Caco-2 (cell line): ENCODE measurements around the gene DOCK3. TPM values are rescaled to one million over a fixed set of nuclear protein-coding genes. Genes with fewer than 3 reads are reported as not detected.
"Not testable (repeated sequence)": the region's sequence is repeated elsewhere in the genome, so short reads cannot be mapped to it uniquely, and the experiment has no call there.

Experiments
- BruUV-seq: library from RNA; stranded (reverse); fragments of 400-500 nt; replicated peaks from 2 replicates; lab custom pipeline; 2021; lab: Mats Ljungman, UMichigan
- CTCF ChIA-PET: fragments of 300-600 bp; sonication (Branson Sonifier 250); formaldehyde crosslinking; loops from one replicate; lab custom pipeline; 2022; ENCODE audit warnings: antibody characterized with exemption; lab: Charles Lee
- POLR2A ChIA-PET: fragments of 300-600 bp; sonication (Branson Sonifier 250); formaldehyde crosslinking; loops from one replicate; lab custom pipeline; 2022; ENCODE audit warnings: antibody characterized with exemption; lab: Charles Lee
- DNase-seq, 2 experiments: peaks; one replicate each; pipeline versions ENCODE4 v3.0.0 to v3.0.0-alpha.2; 2020 to 2022
- H3K27me3 ChIP-seq: replicated peaks from 2 replicates; pipeline ENCODE4 v1.6.0; 2011; ENCODE audit warnings: low read length; ENCODE audit not compliant: control insufficient read depth, insufficient read depth
- H3K36me3 ChIP-seq: 2 replicates; pipeline ENCODE4 v1.5.1; 2011; ENCODE audit warnings: low read length; ENCODE audit not compliant: control insufficient read depth, insufficient read depth
- H3K4me1 ChIP-seq: fragments of 250-450 bp; sonication (Bioruptor Pico); 2 replicates; pipeline ENCODE4 v1.5.1; 2020; ENCODE audit warnings: mild to moderate bottlenecking
- H3K4me3 ChIP-seq: 2 replicates; pipeline ENCODE4 v1.5.1; 2011; ENCODE audit warnings: low read depth, mild to moderate bottlenecking, control low read depth, low read length
- H3K9me3 ChIP-seq: fragments of 250-450 bp; sonication (Bioruptor Pico); 2 replicates; pipeline ENCODE4 v1.5.1; 2020; ENCODE audit warnings: mild to moderate bottlenecking, moderate library complexity
- H3K27ac Mint-ChIP-seq: one replicate; pipeline ENCODE4 v1.8.0; 2022; ENCODE audit warnings: mixed read lengths; ENCODE audit not compliant: unreplicated experiment
- H3K27me3 Mint-ChIP-seq: one replicate; pipeline ENCODE4 v1.8.0; 2022; ENCODE audit warnings: mixed read lengths; ENCODE audit not compliant: insufficient read depth, unreplicated experiment
- H3K36me3 Mint-ChIP-seq: one replicate; pipeline ENCODE4 v1.8.0; 2022; ENCODE audit warnings: mild to moderate bottlenecking, mixed read lengths; ENCODE audit not compliant: insufficient read depth, unreplicated experiment
- H3K4me1 Mint-ChIP-seq: one replicate; pipeline ENCODE4 v1.8.0; 2022; ENCODE audit warnings: low read depth, mixed read lengths; ENCODE audit not compliant: unreplicated experiment
- H3K4me3 Mint-ChIP-seq: one replicate; pipeline ENCODE4 v1.8.0; 2022; ENCODE audit warnings: mild to moderate bottlenecking, moderate library complexity, mixed read lengths; ENCODE audit not compliant: unreplicated experiment
- H3K9me3 Mint-ChIP-seq: one replicate; pipeline ENCODE4 v1.8.0; 2022; ENCODE audit warnings: mixed read lengths; ENCODE audit not compliant: unreplicated experiment
- CTCF ChIP-seq, 2 experiments: fragments of 200-600 bp in 1 of 2; IDR thresholded peaks; 1 replicate in 1 of 2; 2 replicates in 1 of 2; pipeline versions ENCODE4 v1.5.1 to v1.8.0; 2011 to 2022; ENCODE audit warnings: antibody characterized with exemption in 1 of 2, control low read depth in 1 of 2, inconsistent platforms in 1 of 2, low read depth in 1 of 2, low read length in 1 of 2, mild to moderate bottlenecking in 1 of 2, moderate library complexity in 1 of 2; ENCODE audit not compliant: insufficient read depth in 1 of 2, severe bottlenecking in 1 of 2, unreplicated experiment in 1 of 2
- intact Hi-C: fragments of 100-400 bp; cut with micrococcal nuclease; formaldehyde crosslinking; loops from one replicate; pipeline ENCODE4 v1.10.0; 2022; ENCODE audit not compliant: unreplicated experiment
- total RNA-seq: library from RNA; stranded (reverse); gene quantifications from 2 replicates; pipeline ENCODE4 v1.2.3, GENCODE V29; 2022

The DOCK3 gene
- total RNA-seq, 1 experiment from 2014 or later, result 0.05 TPM

- Mint-ChIP-seq H3K27ac (no peak overlapping the region), H3K4me1 (no peaks in the 10 kb centered on the region), H3K9me3 (no peaks in the 10 kb centered on the region), H3K4me3 (no peak overlapping the region), H3K36me3 (no peaks in the 10 kb centered on the region), H3K27me3 (peaks cover 17% of the 10 kb centered on the region)
- intact Hi-C loops, result no loop called here
- no peaks in the 10 kb centered on the region for H3K36me3 ChIP-seq
- no peak for DNase-seq
- POLR2A ChIA-PET, result no interaction called here
- H3K4me3 ChIP-seq, result no peak overlapping the region
- CTCF ChIA-PET, result no interaction called here
- no TSS peak for BruUV-seq
- no peaks in the 10 kb centered on the region for H3K4me1 ChIP-seq
- TF ChIP-seq CTCF (IDR thresholded peaks at IDR 0.05; ENCODE audit: insufficient read depth in 1 of 2, low read depth in 1 of 2, low read length in 1 of 2, severe bottlenecking in 1 of 2, unreplicated experiment in 1 of 2), result no peak
- H3K27me3 ChIP-seq, result no peaks in the 10 kb centered on the region
- no peaks in the 10 kb centered on the region for H3K9me3 ChIP-seq
Observed at GRCh38 chr3:50662408-50662807, 12.3 kb upstream of the DOCK3 start.

GRCh38 chr3:50665081-50665840 lies 9.5 kb upstream of the DOCK3 start:
- Mint-ChIP-seq H3K27me3 (peaks cover 21% of the 10 kb centered on the region), H3K4me3 (no peak overlapping the region), H3K36me3 (no peaks in the 10 kb centered on the region), H3K4me1 (no peaks in the 10 kb centered on the region), H3K9me3 (no peaks in the 10 kb centered on the region), H3K27ac (no peak overlapping the region)
- no peaks in the 10 kb centered on the region for H3K4me1 ChIP-seq
- no peaks in the 10 kb centered on the region for H3K9me3 ChIP-seq
- ChIA-PET POLR2A (no interaction called here), CTCF (no interaction called here)
- H3K36me3 ChIP-seq, result no peaks in the 10 kb centered on the region
- intact Hi-C loops, result no loop called here
- no peak for DNase-seq
- H3K27me3 ChIP-seq, result peaks cover 1% of the 10 kb centered on the region; the same call in 1 of the 2 replicates
- TF ChIP-seq CTCF (IDR thresholded peaks at IDR 0.05; ENCODE audit: insufficient read depth in 1 of 2, low read depth in 1 of 2, low read length in 1 of 2, severe bottlenecking in 1 of 2, unreplicated experiment in 1 of 2), result no peak
- H3K4me3 ChIP-seq, result no peak overlapping the region
- no TSS peak for BruUV-seq

DNA sequence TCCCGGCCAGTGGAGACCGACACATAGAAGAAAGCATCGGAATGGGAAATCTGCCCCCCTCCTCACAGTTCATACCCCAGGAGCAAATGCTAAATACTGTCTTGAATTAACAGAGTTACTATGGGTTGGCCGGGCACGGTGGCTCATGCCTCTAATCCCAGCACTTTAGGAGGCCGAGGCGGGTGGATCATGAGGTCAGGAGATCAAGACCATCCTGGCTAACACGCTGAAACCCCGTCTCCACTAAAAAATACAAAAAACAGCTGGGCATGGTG lies 8.9 kb upstream of the DOCK3 start:
- H3K9me3 Mint-ChIP-seq, H3K4me1 ChIP-seq, H3K4me3 Mint-ChIP-seq, H3K9me3 ChIP-seq, intact Hi-C loops, H3K4me1 Mint-ChIP-seq, POLR2A ChIA-PET, H3K36me3 ChIP-seq, H3K27me3 ChIP-seq, DNase-seq, H3K36me3 Mint-ChIP-seq, H3K27ac Mint-ChIP-seq, H3K4me3 ChIP-seq, CTCF ChIA-PET, BruUV-seq: not testable (repeated sequence)
- peaks cover 24% of the 10 kb centered on the region for H3K27me3 Mint-ChIP-seq
